CD1c-positive myeloid dendritic cell (primary cell): ENCODE measurements around the gene CDK11A.

Experiments used
- DNase-seq: peaks from one replicate; pipeline ENCODE4 v3.0.0-alpha.2; 2016; ENCODE audit errors: extremely low spot score

CDK11A gene

GRCh38 chr1:1724035-1724864, at the start of gene CDK11A:
Gene CDK11A, minus strand, starts transcription at chr1:1724357. Its CDS starts 1,539 bp downstream, at chr1:1722818.
- DNase-seq: peak; percentile 100

- DNase-seq: no peak
Measured at GRCh38 chr1:1773874-1774273, 49.7 kb upstream of the CDK11A start.

- no peak for DNase-seq
Measured at GRCh38 chr1:1771096-1771495, 46.9 kb upstream of the CDK11A start.

GRCh38 chr1:1770102-1770501, 45.9 kb upstream of the CDK11A start:
- no peak for DNase-seq

- no peak for DNase-seq
Measured at GRCh38 chr1:1768249-1768992, 44.3 kb upstream of the CDK11A start.

GRCh38 chr1:1764876-1765470, 40.8 kb upstream of the CDK11A start:
- peak; percentile 36 for DNase-seq

- peak; percentile 91 for DNase-seq
Measured at GRCh38 chr1:1763657-1764621, 39.8 kb upstream of the CDK11A start.

GRCh38 chr1:1761504-1762376, 37.6 kb upstream of the CDK11A start:
- DNase-seq: no peak

GRCh38 chr1:1760715-1761114, 36.6 kb upstream of the CDK11A start:
- no peak for DNase-seq

- no peak for DNase-seq
Measured at GRCh38 chr1:1760345-1760650, 36.1 kb upstream of the CDK11A start.

GRCh38 chr1:1759456-1760344, 35.5 kb upstream of the CDK11A start:
- no peak for DNase-seq

- no peak for DNase-seq
Measured at GRCh38 chr1:1758692-1759455, 34.7 kb upstream of the CDK11A start.

- DNase-seq: no peak
Measured at GRCh38 chr1:1758059-1758621, 34.0 kb upstream of the CDK11A start.

GRCh38 chr1:1757422-1758058, 33.4 kb upstream of the CDK11A start:
- no peak for DNase-seq

GRCh38 chr1:1756661-1757421, 32.7 kb upstream of the CDK11A start:
- DNase-seq: no peak

GRCh38 chr1:1755852-1756251, 31.7 kb upstream of the CDK11A start:
- DNase-seq: no peak

- no peak for DNase-seq
Measured at GRCh38 chr1:1755426-1755825, 31.3 kb upstream of the CDK11A start.
